RPMI8226 (cell line): Measurements from ENCODE around the gene UFSP2.
"Not testable (repeated sequence)": the region's sequence is repeated elsewhere in the genome, so short reads cannot be mapped to it uniquely, and the experiment has no call there.

Experiments used
- DNase-seq: peaks from one replicate; pipeline ENCODE4 v3.0.0-alpha.2; 2015

The UFSP2 gene

DNA sequence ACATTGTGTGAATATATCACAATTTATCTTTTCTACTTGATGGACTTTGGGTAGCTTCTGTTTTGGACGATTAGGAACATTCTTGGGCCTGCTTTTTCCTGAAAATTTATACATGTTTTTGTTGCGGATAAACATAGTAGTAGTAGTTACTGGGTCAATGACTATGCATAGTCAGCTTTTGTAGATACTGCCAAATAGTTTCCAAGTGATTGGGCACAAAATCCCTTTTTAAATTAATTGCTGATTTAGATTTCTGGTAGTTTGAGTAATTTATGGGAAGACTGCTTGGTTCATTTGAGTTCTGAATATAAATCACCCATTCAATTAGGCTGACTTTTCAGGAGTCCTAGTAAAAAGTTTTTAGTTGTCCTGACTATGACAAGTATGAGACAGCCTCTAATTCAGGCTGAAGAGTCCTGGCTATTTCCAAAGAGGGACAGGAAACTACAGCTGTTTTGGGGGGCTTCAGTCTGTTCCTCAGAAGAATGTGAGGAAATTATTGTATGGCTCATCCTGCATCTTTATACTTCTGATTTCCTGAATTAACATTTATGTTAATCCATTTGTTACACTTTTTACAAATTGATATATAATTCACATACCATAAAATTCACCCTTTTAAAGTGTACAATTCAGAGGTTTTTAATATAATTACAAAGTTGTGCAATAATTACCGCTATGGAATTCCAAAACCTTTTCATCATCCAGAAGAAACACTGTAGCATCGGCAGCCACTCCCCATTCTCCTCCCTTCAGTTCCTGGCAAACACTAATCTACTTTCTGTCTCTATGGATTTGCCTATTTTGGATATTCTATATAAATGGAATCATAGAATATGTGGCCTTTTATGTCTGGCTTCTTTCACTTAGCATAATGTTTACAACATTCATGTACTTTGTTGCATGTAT is 44.2 kb downstream of the UFSP2 start:
- no peak for DNase-seq

DNA sequence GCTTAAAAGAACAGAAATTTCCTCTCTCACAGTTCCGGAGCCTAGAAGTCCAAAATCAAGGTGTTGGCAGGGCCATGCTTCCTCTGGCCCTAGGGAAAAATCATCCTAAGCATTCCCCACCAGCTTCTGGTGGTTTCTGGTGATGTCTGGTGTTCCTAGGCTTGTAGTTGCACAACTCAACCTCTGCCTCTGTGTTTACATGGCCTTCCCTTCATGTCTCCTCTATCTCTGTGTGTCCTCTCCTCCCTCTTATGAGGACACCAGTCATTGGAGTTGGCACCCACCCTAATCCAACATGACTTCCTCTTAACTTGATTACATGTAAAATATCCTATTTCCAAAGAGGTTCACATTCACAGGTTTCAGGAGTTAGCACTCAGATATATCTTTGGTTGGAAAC is 45.4 kb downstream of the UFSP2 start:
- no peak for DNase-seq

DNA sequence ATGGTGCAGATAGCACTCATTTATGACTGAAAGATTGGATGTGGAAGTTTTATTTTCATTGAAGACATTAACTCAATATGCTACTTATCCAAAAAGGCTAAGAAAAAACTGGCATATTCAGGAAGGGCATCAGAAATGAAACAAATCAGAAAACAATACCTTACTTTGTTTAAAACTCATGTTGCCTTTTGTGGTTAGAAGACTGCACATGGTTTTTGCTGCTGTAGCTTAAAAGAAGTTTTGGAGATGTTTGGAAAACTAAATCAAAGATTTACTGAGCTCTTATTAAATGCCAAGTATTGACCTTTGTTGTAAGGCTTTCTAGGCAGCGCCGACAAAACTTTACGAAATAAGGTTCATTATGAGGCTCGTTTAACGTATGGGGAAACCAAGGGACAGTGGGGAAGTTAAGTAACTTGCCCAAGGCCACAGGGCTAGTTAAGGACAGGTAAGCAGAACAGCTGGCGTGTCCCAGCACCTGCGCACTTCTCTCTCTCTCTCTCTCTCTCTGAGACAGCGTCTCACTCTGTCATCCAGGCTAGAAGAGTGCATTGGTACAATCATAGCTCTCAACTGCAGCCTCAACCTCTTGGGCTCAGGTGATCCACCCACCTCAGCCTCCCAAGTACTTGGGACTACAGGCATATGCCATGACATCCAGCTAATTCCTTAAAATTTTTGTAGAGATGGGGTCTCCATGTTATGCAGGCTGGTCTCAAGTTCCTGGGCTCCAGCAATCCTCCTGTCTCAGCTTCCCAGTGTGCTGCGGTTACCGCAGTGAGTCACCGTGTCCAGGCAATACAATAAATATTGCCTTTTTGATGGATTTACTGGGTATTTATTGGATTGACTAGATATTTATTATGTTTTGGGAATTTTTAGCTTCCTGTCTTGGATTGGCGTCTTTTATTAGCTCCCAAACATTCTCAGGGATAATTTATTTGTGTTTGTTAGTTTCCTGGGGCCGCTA is 46.2 kb downstream of the UFSP2 start:
- DNase-seq = no peak

DNA sequence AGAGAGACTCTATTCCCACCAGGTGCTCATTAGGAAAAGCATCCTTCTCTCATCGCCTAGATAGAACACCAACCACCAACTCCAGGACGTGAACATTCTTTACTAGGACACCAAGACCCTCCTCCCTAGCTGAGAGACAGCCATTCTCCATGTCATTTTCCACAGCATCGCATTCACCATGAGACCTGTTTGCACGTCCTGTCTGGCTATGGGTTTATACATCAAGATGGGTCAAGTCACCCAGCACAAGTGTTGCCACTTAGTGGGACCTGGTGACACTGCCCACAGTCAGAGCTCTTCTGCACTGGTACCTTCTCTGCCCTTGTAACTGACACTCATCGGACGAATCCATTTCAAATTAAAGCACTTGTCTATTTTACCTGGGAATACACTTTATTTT is 47.5 kb downstream of the UFSP2 start:
- DNase-seq = no peak

DNA sequence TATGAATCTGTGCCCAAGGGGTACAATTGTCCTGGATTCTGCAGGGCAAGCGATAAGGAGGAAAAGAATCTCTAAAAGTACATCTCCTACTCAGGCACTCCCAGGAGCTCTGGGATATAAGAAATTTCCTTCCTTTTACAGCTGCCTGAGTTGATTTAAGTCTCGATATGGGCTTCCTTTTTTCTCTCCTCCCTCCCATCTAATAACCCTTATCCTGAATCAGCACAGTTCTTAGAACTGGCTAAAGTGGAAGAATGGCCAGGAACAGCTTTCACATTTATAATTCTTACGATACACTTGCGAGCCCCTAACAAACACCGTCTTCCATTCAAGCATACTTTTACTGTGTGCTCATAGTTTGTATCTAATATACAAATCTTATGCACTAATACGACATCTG is 51.2 kb downstream of the UFSP2 start:
- no peak for DNase-seq

DNA sequence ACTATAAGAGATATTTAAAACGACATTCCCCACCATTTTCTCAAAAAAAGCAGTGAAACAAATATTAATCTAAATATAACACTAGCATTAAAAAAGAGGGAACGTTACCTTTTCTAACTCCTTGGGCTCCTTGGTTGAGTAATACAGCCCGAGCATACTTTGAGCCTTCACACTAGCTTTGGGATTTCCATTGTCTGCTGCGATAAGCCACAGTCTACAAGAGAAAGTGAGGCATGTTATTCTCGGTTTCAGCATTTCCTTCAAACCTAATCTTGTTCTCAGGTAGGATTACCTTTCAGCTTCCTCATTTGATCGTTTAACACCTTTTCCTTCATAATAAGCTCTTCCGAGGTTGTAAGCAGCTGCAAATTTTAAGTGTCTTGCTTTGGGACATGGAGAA is 51.7 kb downstream of the UFSP2 start:
- no peak for DNase-seq

DNA sequence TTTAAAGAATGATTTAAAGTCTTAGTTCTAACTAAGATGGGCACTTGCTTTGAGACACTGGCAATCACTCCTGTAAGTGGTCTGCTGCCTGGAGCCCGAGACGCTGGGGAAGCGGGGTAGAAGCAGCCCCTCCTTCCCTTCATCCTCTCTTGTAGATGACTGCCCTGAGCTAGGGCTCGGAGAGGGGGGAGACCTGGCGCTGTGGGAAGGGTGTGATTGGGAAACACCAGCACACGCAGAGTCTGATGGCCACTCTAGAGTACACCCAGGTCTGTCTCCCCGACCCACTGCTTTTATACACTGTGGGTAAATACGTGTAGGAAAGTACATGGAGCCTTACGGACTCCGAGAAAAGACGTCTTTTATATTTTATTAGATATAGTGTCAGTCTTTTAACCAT is 54.1 kb downstream of the UFSP2 start:
- DNase-seq = no peak

DNA sequence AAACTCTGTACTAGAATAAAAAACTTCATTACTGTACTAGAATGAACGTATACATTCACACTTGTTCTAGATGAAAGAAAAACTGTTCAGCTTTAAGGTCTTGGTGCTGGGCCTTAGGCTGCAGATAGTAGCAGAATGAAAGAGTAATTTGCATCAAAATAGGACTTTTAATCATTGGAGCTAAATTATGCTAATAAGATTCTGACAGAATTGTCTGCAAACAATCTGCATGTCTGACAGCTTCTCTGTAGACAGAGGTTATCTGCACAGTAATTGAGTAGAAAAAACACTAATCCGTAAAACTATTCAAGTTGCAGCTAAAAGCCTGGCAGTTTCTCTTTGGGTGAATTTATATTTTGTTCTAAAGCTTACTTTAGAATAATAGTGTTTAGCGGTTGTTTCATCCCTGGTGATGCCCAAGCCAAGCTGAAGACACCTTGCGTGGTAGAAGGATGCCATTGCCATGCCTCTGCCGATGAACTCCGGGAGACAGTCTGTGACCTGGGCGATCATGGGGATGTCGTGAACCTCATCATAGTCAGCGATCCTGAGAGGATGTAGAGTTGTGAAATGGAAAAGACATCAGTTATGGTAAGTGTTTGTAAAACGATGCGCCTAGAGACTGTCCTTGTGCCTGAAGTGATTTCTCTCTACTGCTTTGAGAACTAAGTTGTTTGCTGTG is 55.4 kb downstream of the UFSP2 start:
- DNase-seq = no peak

DNA sequence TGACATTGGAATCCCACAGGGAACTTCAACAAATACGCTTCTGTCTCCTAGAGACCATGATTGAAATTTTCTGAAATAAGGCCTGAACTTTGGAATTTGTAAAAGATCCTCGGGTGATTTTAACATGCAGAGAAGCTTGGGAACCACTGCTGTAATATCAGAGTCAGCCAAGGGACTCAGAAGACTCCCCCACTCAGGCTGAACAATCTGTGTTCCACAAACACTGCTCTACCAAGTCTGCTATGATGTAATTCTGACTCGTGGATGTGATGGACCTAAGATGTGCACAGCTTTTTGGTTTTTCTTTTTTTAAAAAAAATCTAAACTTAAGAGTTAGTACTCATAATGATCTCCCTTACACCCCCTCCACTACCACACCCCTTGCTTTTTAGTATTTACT is 56.0 kb downstream of the UFSP2 start:
- no peak for DNase-seq

DNA sequence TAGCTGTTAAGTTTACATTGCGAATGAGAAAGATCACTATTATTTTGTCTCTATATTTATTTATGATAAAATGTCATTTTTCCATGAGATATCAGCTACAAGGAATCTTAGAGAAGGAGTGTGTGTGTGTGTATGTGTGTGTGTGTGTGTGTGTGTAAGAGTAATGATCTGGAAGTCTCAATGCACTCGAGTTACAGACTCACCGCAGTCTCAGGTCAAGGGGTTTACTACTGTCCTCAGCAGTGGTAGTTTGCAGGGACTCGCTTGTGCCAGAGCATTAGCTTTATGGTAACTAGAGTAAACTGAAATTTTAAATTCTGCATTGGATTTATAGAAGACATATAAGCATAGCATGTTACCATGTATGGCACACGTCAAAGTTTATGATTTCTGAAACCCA is 60.9 kb downstream of the UFSP2 start:
- no peak for DNase-seq

DNA sequence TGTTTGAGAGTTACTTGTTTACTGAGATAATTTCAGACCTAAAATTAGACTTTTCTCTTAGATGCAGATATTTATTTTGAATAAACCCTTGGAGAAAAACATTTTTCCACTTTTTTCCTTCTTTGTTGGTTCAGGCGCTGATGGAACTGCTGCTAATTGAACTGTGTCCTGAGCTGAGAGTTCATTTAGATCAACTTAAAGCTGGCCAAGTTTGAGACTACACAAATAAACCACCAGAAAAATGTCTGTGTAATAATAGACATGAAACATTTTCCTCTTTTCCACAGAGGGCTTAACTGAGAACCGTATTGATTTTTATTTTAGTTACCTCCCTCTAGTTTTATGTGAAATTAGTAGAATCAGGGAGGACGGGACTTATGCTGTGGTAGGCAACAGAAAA is 62.5 kb downstream of the UFSP2 start:
- DNase-seq = no peak

DNA sequence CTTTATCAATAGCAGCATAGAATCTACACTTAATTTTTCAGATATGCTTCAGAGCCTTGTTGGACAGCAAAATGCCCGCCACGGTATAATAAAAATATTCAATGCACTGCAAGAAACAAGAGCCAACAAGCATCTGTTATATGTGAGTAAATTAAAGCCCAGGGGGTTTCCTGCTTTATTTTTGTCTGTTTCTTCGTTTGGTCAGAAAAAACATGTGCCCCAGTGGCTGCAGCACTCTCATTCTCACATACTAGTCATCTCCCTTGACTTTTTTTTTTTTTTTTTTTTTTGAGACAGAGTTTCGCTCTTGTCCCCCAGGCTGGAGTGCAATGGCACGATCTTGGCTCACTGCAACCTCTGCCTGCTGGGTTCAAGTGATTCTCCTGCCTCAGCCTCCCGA is 63.2 kb downstream of the UFSP2 start:
- DNase-seq = not testable (repeated sequence)

DNA sequence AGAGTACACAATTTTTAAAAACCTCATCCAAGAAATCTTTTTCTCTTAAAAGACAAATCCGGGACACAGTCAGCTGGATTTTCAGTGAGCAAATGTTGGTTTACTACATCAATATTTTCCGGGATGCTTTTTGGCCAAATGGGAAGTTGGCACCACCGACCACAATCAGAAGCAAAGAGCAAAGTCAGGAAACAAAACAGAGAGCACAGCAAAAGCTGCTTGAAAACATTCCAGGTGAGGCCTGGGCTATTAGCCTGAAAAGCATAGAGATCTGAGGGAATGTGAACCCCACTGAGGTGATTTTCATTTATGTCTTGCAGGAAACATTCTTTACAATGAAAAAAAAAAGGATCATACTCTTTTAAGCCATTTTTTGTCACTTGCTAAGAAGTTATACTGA is 63.9 kb downstream of the UFSP2 start:
- no peak for DNase-seq

DNA sequence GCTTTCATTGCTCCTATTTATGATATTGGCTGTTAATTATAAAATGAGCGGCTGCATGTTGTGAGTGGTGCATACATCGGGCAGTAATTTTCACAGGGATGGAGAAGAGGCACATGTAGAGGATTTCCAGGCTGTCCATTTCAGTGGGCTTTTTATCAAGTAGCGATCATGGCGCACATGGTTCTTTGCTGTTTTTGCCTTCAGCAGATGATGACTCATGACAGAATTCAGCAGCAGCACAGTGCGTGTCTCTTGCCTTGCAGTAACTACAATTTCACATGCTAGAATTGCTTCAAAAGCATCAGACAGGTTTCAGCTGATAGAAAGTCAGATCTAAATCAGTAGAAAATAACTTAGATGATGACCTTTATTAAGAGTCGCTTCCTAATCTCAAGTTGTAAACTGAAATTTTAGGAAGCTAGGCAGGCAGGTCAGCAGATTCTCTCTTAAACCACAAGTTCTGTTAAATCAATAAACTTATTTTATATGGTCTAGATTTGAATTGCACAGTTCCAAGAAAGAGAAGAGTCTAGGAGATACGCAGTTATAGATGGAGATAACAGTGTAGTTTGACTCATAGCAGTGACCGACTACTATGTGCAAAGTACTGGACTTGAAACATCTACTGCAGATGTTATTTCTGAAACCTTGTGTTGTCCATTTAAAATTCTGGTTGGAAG is 65.9 kb downstream of the UFSP2 start:
- no peak for DNase-seq

DNA sequence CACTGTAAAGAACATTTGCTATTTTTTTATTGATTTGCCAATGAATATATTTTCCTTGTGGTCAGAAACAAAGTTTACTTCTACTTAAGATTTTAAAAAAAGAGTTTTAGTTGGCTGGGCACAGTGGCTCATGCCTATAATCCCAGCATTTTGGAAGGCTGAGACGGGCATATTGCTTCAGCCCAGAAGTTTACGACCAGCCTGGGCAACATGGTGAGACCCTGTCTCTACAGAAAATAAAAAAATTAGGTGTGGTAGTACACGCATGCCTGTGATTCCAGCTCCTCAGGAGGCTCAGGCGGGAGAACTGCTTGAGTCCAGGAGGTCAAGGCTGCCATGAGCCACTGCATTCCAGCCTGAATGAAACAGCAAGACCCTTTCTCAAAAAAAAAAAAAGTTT is 66.8 kb downstream of the UFSP2 start:
- no peak for DNase-seq

DNA sequence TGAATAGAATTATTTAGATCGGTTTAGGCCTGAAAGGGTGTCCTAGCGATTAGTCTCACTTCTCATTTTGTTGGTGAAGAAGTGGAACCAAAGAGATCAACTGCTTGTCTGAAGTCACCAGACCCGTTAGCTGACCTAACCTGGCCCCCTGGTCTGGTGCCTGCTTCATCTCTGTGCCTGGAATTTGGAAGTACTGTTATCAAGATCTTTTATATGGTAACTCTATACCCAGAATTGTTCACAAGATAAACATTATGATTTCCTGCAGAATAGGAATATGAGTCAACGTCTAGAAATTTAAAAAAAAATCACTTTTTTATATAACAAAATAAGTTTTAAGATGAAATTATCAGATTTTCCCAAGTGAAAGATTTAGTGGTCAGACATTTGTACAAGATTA is 67.2 kb downstream of the UFSP2 start:
- no peak for DNase-seq

DNA sequence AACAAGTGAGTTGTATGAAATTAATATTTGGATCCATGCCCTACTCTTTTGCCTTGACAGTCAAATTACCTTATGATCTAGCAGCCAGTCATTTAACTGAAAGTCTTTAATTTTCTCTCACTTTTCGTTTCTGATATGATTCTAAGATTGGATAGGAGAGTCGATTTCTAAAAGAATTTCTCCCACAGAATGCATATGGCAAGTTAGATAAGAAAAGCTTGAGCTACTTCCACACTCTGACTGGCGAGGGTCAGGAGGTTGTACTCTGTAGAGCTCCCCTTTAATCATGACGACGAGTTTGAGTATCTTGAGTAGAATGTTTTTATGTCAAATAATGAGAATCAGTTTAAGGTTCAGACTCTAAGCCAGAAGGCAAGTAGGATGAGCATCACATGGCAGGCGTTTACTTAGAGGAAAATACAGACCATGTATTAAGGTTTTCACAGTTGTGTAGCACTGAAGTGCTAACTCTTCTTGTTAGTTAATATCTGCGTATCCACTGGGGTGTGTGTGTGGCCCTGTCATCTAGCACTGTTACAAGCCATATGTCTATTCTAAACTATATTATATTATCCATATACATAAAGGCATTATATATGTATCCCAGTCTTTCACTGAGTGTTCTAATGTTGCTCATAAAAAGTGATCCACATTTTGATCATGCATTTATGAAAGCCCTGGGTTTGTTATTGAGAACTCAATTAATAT is 67.9 kb downstream of the UFSP2 start:
- no peak for DNase-seq

DNA sequence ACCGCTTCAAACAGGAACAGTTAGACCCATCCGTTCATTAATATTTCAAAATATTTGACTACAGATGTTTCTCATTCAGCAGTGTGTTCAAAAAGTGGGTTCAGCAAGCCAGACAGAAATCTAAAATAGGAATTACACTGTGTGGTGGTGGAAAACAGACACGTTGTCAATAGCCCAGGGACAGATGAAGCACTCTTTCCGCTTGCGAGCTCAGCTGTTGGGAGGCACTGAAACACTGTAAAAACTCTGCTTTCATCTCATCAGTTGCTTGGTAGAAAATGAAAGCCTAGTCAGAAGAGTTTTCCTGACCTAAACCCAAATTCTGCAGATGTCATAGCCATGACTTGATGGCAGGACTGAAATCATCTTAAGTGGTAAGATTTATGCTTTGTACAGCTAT is 68.6 kb downstream of the UFSP2 start:
- DNase-seq = no peak

DNA sequence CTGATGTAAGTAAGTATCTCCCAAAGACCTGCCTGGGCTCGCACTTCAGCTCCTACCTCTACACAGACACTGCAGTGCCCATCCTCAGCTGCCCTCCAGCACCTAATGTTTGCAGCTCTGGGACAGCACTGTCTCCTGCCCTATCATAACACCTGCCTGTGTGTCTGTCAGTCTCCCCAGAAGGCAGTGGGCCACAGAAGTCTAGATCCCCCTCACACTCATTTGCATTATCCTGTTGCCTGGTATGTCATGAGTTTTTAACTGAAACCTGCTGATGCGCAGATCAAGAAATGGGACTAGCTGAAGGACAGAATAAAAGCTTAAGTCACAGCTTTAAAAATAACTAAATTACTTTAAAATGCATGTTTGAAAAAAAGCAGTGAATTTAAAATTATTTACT is 73.0 kb downstream of the UFSP2 start:
- no peak for DNase-seq

DNA sequence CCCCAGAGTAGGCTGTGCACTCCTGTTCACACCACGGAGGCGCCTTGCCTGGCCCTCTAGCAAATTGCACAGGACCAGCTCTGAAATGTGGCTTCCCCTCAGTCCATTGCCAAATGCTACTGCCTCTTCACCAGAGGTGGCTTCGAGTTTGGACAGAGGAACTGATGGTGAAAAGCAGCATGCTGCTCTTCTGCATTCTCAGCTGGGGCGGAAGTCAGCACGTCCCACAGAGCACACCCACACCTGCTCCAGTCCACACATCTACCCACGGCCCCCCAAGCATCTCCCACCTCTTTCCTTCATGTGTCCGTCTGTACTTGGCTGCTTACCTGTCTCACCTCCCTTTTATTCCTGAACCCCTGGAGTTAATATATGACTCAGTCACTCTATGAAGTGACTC is 73.6 kb downstream of the UFSP2 start:
- no peak for DNase-seq

DNA sequence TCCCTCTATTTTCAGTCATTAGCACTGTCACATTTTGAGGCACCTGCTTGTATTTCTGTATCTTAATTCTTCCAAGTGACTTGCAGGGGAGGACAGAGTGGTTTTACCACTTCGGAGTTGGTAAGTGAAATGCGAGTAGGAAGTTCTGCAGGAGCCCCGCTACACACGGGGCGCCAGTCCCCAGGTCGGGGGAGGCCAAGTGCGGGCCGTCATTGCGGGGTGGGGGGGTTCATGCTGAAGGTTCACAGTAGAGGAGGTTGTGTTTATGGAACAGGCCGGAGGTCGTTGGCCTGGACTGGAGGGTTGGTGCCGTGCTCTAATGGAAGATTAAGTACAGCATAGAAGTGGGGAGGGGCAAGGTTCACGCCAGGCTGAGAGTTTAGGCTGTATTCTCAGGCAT is 74.1 kb downstream of the UFSP2 start:
- DNase-seq = no peak
